ENCODE results near the gene VPS11. TPM values are rescaled to one million over a fixed set of nuclear protein-coding genes. Genes with fewer than 3 reads are reported as not detected.

Gene VPS11
- total and polyA plus RNA-seq, 2 experiments from 2014 or later: 11.5 to 13.4 TPM

DNA sequence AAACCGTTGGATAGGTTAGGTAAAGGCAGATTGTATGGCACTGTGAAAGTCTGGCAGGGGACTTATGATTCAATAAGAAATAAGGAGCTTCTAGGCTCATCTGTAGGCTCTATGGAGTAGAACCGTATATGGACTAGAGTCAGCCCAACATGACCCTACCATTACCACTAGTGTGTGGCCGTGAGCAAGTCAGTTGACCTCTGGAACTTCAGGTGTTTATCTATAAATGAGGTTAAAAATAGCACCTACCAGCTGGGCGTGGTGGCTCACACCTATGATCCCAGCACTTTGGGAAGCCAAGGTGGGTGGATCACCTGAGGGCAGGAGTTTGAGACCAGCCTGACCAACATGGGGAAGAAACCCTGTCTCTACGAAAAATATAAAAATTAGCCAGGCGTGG, 58.2 kb downstream of the VPS11 start:
- Mint-ChIP-seq H3K9me3 (no peaks in the 10 kb centered on the region), H3K27me3 (ENCODE audit: insufficient read depth, low read depth, poor library complexity) (peaks cover 9% of the 10 kb centered on the region), H3K36me3 (ENCODE audit: low read depth) (peaks cover 28% of the 10 kb centered on the region), H3K4me1 (peaks cover 14% of the 10 kb centered on the region), H3K4me3 (no peak overlapping the region), H3K27ac (no peak overlapping the region)
- Histone ChIP-seq H3K36me3 (ENCODE audit: insufficient read depth) (peaks cover 13% of the 10 kb centered on the region; the same call in 1 of the 2 replicates), H3K27ac (ENCODE audit: low read depth) (peak overlapping the region; percentile 55; the same call in 1 of the 2 replicates), H4K20me1 (replicated peaks; ENCODE audit: insufficient read depth) (peaks cover 17% of the 10 kb centered on the region; the same call in 1 of the 2 replicates), H3K27me3 (ENCODE audit: insufficient read depth) (no peaks in the 10 kb centered on the region), H3F3A (replicated peaks; ENCODE audit: low read depth) (peaks cover 11% of the 10 kb centered on the region; the same call in 1 of the 2 replicates), H3K9me2 (ENCODE audit: insufficient read depth) (no peaks in the 10 kb centered on the region), H2AFZ (no peak overlapping the region), H3K79me2 (replicated peaks; ENCODE audit: insufficient read depth) (peaks cover 31% of the 10 kb centered on the region), H3K4me3 (no peak overlapping the region), H3K4me1 (ENCODE audit: insufficient read depth) (peaks cover 7% of the 10 kb centered on the region; the same call in 1 of the 2 replicates), H3K4me2 (no peak overlapping the region)
- TF ChIP-seq, protein P1, sequence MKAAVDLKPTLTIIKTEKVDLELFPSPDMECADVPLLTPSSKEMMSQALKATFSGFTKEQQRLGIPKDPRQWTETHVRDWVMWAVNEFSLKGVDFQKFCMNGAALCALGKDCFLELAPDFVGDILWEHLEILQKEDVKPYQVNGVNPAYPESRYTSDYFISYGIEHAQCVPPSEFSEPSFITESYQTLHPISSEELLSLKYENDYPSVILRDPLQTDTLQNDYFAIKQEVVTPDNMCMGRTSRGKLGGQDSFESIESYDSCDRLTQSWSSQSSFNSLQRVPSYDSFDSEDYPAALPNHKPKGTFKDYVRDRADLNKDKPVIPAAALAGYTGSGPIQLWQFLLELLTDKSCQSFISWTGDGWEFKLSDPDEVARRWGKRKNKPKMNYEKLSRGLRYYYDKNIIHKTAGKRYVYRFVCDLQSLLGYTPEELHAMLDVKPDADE (IDR thresholded peaks at IDR 0.05): no peak
- TF ChIP-seq EZH2 (IDR thresholded peaks at IDR 0.05; ENCODE audit: low read depth, unreplicated experiment) (no peak), NANOG (IDR thresholded peaks at IDR 0.05; ENCODE audit: borderline replicate concordance) (no peak), CREB1 (CRISPR knock-in tag; IDR thresholded peaks at IDR 0.05; ENCODE audit: low read depth) (no peak), ZNF114 (CRISPR knock-in tag; IDR thresholded peaks at IDR 0.05) (no peak), STAT1 (IDR thresholded peaks at IDR 0.05; ENCODE audit: unreplicated experiment) (no peak), ZNF331 (CRISPR knock-in tag; IDR thresholded peaks at IDR 0.05; ENCODE audit: low read depth) (no peak), EZH2phosphoT487 (IDR thresholded peaks at IDR 0.05; ENCODE audit: unreplicated experiment) (no peak), POLR2AphosphoS5 (IDR thresholded peaks at IDR 0.05; ENCODE audit: low read depth) (no peak), JUNB (IDR thresholded peaks at IDR 0.05; ENCODE audit: unreplicated experiment) (no peak)
- TF ChIP-seq, protein P2, sequence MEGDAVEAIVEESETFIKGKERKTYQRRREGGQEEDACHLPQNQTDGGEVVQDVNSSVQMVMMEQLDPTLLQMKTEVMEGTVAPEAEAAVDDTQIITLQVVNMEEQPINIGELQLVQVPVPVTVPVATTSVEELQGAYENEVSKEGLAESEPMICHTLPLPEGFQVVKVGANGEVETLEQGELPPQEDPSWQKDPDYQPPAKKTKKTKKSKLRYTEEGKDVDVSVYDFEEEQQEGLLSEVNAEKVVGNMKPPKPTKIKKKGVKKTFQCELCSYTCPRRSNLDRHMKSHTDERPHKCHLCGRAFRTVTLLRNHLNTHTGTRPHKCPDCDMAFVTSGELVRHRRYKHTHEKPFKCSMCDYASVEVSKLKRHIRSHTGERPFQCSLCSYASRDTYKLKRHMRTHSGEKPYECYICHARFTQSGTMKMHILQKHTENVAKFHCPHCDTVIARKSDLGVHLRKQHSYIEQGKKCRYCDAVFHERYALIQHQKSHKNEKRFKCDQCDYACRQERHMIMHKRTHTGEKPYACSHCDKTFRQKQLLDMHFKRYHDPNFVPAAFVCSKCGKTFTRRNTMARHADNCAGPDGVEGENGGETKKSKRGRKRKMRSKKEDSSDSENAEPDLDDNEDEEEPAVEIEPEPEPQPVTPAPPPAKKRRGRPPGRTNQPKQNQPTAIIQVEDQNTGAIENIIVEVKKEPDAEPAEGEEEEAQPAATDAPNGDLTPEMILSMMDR (conservative IDR thresholded peaks at IDR 0.05; ENCODE audit: low read depth in 2 of 2): no peak
- TF ChIP-seq, protein P3, sequence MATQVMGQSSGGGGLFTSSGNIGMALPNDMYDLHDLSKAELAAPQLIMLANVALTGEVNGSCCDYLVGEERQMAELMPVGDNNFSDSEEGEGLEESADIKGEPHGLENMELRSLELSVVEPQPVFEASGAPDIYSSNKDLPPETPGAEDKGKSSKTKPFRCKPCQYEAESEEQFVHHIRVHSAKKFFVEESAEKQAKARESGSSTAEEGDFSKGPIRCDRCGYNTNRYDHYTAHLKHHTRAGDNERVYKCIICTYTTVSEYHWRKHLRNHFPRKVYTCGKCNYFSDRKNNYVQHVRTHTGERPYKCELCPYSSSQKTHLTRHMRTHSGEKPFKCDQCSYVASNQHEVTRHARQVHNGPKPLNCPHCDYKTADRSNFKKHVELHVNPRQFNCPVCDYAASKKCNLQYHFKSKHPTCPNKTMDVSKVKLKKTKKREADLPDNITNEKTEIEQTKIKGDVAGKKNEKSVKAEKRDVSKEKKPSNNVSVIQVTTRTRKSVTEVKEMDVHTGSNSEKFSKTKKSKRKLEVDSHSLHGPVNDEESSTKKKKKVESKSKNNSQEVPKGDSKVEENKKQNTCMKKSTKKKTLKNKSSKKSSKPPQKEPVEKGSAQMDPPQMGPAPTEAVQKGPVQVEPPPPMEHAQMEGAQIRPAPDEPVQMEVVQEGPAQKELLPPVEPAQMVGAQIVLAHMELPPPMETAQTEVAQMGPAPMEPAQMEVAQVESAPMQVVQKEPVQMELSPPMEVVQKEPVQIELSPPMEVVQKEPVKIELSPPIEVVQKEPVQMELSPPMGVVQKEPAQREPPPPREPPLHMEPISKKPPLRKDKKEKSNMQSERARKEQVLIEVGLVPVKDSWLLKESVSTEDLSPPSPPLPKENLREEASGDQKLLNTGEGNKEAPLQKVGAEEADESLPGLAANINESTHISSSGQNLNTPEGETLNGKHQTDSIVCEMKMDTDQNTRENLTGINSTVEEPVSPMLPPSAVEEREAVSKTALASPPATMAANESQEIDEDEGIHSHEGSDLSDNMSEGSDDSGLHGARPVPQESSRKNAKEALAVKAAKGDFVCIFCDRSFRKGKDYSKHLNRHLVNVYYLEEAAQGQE (IDR thresholded peaks at IDR 0.05; ENCODE audit: unreplicated experiment): no peak
- TF ChIP-seq, protein P4, sequence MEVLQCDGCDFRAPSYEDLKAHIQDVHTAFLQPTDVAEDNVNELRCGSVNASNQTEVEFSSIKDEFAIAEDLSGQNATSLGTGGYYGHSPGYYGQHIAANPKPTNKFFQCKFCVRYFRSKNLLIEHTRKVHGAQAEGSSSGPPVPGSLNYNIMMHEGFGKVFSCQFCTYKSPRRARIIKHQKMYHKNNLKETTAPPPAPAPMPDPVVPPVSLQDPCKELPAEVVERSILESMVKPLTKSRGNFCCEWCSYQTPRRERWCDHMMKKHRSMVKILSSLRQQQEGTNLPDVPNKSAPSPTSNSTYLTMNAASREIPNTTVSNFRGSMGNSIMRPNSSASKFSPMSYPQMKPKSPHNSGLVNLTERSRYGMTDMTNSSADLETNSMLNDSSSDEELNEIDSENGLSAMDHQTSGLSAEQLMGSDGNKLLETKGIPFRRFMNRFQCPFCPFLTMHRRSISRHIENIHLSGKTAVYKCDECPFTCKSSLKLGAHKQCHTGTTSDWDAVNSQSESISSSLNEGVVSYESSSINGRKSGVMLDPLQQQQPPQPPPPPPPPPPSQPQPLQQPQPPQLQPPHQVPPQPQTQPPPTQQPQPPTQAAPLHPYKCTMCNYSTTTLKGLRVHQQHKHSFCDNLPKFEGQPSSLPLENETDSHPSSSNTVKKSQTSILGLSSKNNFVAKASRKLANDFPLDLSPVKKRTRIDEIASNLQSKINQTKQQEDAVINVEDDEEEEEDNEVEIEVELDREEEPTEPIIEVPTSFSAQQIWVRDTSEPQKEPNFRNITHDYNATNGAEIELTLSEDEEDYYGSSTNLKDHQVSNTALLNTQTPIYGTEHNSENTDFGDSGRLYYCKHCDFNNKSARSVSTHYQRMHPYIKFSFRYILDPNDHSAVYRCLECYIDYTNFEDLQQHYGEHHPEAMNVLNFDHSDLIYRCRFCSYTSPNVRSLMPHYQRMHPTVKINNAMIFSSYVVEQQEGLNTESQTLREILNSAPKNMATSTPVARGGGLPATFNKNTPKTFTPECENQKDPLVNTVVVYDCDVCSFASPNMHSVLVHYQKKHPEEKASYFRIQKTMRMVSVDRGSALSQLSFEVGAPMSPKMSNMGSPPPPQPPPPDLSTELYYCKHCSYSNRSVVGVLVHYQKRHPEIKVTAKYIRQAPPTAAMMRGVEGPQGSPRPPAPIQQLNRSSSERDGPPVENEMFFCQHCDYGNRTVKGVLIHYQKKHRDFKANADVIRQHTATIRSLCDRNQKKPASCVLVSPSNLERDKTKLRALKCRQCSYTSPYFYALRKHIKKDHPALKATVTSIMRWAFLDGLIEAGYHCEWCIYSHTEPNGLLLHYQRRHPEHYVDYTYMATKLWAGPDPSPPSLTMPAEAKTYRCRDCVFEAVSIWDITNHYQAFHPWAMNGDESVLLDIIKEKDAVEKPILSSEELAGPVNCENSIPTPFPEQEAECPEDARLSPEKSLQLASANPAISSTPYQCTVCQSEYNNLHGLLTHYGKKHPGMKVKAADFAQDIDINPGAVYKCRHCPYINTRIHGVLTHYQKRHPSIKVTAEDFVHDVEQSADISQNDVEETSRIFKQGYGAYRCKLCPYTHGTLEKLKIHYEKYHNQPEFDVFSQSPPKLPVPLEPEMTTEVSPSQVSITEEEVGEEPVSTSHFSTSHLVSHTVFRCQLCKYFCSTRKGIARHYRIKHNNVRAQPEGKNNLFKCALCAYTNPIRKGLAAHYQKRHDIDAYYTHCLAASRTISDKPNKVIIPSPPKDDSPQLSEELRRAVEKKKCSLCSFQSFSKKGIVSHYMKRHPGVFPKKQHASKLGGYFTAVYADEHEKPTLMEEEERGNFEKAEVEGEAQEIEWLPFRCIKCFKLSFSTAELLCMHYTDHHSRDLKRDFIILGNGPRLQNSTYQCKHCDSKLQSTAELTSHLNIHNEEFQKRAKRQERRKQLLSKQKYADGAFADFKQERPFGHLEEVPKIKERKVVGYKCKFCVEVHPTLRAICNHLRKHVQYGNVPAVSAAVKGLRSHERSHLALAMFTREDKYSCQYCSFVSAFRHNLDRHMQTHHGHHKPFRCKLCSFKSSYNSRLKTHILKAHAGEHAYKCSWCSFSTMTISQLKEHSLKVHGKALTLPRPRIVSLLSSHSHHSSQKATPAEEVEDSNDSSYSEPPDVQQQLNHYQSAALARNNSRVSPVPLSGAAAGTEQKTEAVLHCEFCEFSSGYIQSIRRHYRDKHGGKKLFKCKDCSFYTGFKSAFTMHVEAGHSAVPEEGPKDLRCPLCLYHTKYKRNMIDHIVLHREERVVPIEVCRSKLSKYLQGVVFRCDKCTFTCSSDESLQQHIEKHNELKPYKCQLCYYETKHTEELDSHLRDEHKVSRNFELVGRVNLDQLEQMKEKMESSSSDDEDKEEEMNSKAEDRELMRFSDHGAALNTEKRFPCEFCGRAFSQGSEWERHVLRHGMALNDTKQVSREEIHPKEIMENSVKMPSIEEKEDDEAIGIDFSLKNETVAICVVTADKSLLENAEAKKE (CRISPR knock-in tag; IDR thresholded peaks at IDR 0.05): no peak
- DNase-seq (ENCODE audit: low spot score) (no peak), ATAC-seq (no peak)

Data from GM23338 (cell line).